Right lung (tissue), 5 donors: ENCODE measurements around the gene ZNF761. TPM values are rescaled to one million over a fixed set of nuclear protein-coding genes. Genes with fewer than 3 reads are reported as not detected.
A peak's percentile ranks its signal among the peaks of the same experiment; 100 is the strongest.
"Not testable (repeated sequence)": the region's sequence is repeated elsewhere in the genome, so short reads cannot be mapped to it uniquely, and the experiment has no call there.

ENCODE experiments used
- DNase-seq, 2 donors: peaks; one replicate each; pipeline ENCODE4 v3.0.0-alpha.2; 2013
- polyA plus RNA-seq, 5 donors: library from polyadenylated mRNA; unstranded; fragments of 120-200 nt; gene quantifications; one replicate each; pipeline versions ENCODE4 v1.2.1 to v1.2.3, GENCODE V29; 2013; ENCODE audit warnings: inconsistent platforms in 1 of 5, low replicate concordance in 1 of 5; ENCODE audit not compliant: insufficient read length in 5 of 5, insufficient read depth in 1 of 5

Gene ZNF761
- polyA plus RNA-seq, 5 donors: 16.4 to 27.7 (median 22.3) TPM

GRCh38 chr19:53455828-53456227, 24.0 kb downstream of the ZNF761 start:
- DNase-seq: no peak

- not testable (repeated sequence) for DNase-seq
These were observed 28.4 kb downstream of the ZNF761 start for GRCh38 chr19:53460131-53460721.

- DNase-seq: no peak
These were observed 30.1 kb downstream of the ZNF761 start for GRCh38 chr19:53461866-53462265.

GRCh38 chr19:53462861-53463260, 31.1 kb downstream of the ZNF761 start:
- no peak for DNase-seq

GRCh38 chr19:53463263-53463662, 31.5 kb downstream of the ZNF761 start:
- no peak for DNase-seq

- DNase-seq: no peak
These were observed 35.1 kb downstream of the ZNF761 start for GRCh38 chr19:53466726-53467484.

GRCh38 chr19:53467485-53468262, 35.9 kb downstream of the ZNF761 start, which contains the start of gene ZNF813:
TSS of gene ZNF813 (plus strand) at chr19:53467733. CDS start at chr19:53483823, 16,090 bp downstream.
- peak; percentile 86 to 90 for DNase-seq

GRCh38 chr19:53468628-53469027, 36.8 kb downstream of the ZNF761 start:
- DNase-seq: not testable (repeated sequence)

- no peak for DNase-seq
These were observed 40.1 kb downstream of the ZNF761 start for GRCh38 chr19:53471916-53472315.

GRCh38 chr19:53474832-53475231, 43.0 kb downstream of the ZNF761 start:
- not testable (repeated sequence) for DNase-seq

GRCh38 chr19:53475470-53475869, 43.7 kb downstream of the ZNF761 start:
- not testable (repeated sequence) for DNase-seq

GRCh38 chr19:53483751-53484150, 52.0 kb downstream of the ZNF761 start:
- DNase-seq: not testable (repeated sequence)

GRCh38 chr19:53485046-53486004, 53.5 kb downstream of the ZNF761 start:
- DNase-seq: no peak

GRCh38 chr19:53492153-53492552, 60.4 kb downstream of the ZNF761 start:
- no peak for DNase-seq

GRCh38 chr19:53497311-53498023, 65.7 kb downstream of the ZNF761 start:
- not testable (repeated sequence) for DNase-seq

GRCh38 chr19:53498024-53498395, 66.2 kb downstream of the ZNF761 start:
- not testable (repeated sequence) for DNase-seq

GRCh38 chr19:53503151-53503550, 71.4 kb downstream of the ZNF761 start:
- not testable (repeated sequence) for DNase-seq

GRCh38 chr19:53503671-53504364, 72.0 kb downstream of the ZNF761 start:
- not testable (repeated sequence) for DNase-seq

GRCh38 chr19:53504365-53504703, 72.5 kb downstream of the ZNF761 start:
- DNase-seq: not testable (repeated sequence)

- DNase-seq: no peak
These were observed 73.1 kb downstream of the ZNF761 start for GRCh38 chr19:53504885-53505284.
